Fibroblast of lung (primary cell): ENCODE results near the gene PDE3A.
A peak's percentile ranks its signal among the peaks of the same experiment; 100 is the strongest.

Experiments
- CTCF ChIP-seq, 2 donors: IDR thresholded peaks in 1 of 2; conservative IDR thresholded peaks in 1 of 2; 1 replicate in 1 of 2; 2 replicates in 1 of 2; pipeline ENCODE4 v1.5.1; 2011 to 2012; ENCODE audit warnings: low read length in 2 of 2, control low read depth in 1 of 2, inconsistent platforms in 1 of 2, low read depth in 1 of 2, mild to moderate bottlenecking in 1 of 2
- EZH2 ChIP-seq: IDR thresholded peaks from 2 replicates; pipeline ENCODE4 v1.5.1; 2012; ENCODE audit warnings: low read length, control low read depth, mild to moderate bottlenecking; ENCODE audit errors: missing control alignments

GRCh38 chr12:20601668-20602280 lies 233.4 kb downstream of the PDE3A start:
- TF ChIP-seq CTCF (conservative IDR thresholded peaks at IDR 0.05 in 1 of 2, IDR thresholded peaks at IDR 0.05 in 1 of 2; ENCODE audit: low read depth in 1 of 2, low read length in 2 of 2) (peak in 1 of 2 donors; percentile 51), EZH2 (no peak)
